GM18867 (cell line): ENCODE measurements around the gene ASXL2.

Experiments
- ATAC-seq: cut with Tn5 transposase; IDR thresholded peaks from one replicate; pipeline ENCODE4 v1.9.1; 2021; ENCODE audit warnings: mild to moderate bottlenecking, moderate library complexity; ENCODE audit not compliant: unreplicated experiment

Gene ASXL2

GRCh38 chr2:25808006-25808383 lies 70.3 kb downstream of the ASXL2 start:
- ATAC-seq: no peak

DNA sequence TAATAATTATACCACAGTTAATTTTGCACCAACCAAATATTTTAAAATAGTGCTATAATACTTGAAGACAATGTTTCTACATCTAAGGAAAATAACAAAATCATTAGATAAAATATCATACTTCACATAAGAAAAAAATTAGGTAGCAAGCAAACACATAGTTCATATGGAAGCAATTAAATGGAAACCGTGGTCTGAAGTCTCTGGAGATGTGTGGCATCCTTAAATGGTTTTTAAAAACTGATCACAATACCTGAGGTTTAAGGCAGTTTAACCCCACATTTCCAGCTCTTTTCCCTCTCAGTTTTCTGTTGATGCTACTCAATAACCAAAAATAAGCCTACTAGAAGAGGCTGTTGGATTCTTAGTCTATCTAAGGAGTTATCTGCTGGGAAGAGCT lies 71.3 kb downstream of the ASXL2 start:
- no peak for ATAC-seq

DNA sequence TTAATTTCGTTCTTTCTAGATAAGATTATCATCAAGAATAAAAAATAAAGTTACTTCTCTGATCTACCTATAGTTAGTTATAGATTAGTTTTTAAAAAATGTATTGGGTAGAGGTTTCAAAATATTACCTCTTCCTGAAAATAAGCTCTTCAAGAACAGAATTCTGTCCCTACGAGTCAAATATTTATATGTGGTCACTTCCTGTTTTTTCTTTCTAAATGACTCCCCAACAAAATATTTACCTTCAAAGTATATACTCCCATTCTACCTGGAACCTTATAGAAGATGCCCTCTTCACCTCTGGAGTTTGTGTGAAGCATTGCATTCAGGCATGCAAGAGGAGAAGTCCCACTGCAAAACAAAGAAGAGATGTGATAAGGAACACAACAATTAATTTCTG lies 72.3 kb downstream of the ASXL2 start:
- ATAC-seq: no peak

GRCh38 chr2:25804338-25804737 lies 73.9 kb downstream of the ASXL2 start:
- ATAC-seq: no peak

DNA sequence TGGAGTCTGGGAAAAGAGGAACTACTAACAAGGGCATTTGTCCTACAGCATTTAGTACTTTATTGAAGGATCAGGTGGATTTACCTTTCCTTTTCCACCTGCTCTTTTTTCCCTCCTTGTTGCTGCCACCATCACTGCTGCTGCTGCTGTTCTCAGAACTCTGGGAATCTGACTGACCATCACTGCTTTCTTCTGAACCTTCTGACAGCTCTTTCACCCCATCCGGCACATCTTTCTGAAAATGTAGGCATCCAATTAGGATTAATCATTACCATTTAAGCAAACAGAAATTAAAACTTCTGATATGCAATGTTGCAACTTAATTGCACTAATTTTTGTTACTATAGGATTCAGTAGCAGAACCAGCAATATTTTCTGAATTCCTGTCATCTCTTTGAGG lies 79.0 kb downstream of the ASXL2 start:
- ATAC-seq: no peak

GRCh38 chr2:25797620-25798488 lies 80.4 kb downstream of the ASXL2 start:
- no peak for ATAC-seq

GRCh38 chr2:25794544-25795276 lies 83.6 kb downstream of the ASXL2 start:
- ATAC-seq: peak; percentile 64

GRCh38 chr2:25790074-25790790 lies 88.1 kb downstream of the ASXL2 start:
- no peak for ATAC-seq

- ATAC-seq: no peak
These were observed 89.8 kb downstream of the ASXL2 start for GRCh38 chr2:25788457-25788856.

GRCh38 chr2:25787020-25787419 lies 91.3 kb downstream of the ASXL2 start:
- ATAC-seq: no peak

DNA sequence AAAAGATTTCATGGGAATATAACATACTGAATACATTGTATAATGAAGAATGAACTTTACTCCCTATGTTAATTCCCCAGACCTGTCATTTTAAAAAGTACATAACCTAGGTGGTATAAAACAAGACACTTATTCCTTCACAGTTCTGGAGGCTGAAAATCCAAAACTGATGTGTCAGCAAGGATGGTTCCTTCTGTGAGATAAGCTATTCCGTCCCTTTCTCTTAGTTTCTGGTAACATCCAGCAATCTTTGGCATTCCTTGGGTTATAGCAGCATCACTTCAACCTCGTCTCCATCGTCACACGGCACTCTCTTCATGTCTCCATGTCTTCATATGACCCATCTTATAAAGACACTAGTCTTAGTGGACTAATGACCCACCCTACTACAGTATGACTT lies 93.9 kb downstream of the ASXL2 start:
- ATAC-seq: no peak

- ATAC-seq: no peak
These were observed 101.2 kb downstream of the ASXL2 start for GRCh38 chr2:25777077-25777476.

GRCh38 chr2:25772078-25772477 lies 106.2 kb downstream of the ASXL2 start:
- ATAC-seq: no peak

DNA sequence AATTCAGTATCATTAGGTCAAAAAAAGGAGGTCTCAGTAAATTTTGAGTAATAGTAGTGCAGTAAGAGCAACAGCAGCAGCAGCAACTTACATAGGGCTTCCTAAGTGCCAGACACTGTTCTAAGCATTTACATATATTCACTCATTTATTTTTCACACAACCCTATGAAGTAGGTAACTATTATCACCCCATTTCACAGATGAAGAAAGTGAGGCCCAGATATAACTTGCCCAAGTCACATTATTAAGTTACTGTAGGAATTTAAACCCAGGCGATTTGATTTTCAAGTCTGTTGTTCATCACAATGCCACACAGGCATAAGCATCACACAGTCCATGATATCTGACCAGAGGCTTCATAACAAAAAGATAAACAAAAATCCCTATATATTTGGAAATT lies 114.7 kb downstream of the ASXL2 start:
- ATAC-seq: no peak

GRCh38 chr2:25760297-25760696 lies 118.0 kb downstream of the ASXL2 start:
- no peak for ATAC-seq

DNA sequence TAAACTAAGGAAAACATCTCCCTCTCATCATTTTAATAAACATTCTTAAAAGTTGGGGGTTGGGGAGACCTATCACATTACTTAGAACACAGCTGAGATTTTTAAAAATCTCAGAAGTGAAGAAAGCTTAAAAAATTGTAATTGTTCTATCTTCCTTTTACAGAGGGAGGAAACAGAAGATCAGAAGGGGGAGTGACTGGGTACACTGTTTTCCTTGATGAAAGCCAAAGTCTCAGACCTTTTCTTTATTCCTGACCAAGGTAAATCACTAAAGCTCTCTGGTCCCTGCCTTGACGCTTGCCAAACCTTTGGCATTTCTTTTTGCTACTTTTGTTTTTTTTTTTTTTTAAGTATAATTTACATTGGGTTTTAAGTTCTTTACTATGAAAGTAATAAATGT lies 119.9 kb downstream of the ASXL2 start:
- no peak for ATAC-seq

GRCh38 chr2:25757906-25758305 lies 120.4 kb downstream of the ASXL2 start:
- ATAC-seq: no peak

DNA sequence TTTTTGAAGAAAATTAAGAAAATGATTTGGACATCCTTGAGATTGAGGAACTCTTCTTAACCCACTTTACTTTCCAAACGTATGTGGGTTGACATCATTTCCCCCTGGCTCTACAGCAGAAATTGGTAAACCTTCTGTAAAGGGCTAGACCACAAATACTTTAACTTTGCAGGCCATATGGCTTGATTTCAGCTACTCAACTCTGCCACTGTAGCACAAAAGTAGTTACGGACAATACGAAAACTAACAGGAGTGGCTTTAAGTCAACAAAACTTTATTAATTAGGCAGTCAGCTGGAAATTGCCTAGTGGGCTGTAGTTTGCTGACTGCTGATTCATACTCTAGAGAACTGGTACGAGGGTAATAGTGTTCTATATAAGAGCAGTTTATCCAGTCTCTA lies 121.8 kb downstream of the ASXL2 start:
- ATAC-seq: no peak

DNA sequence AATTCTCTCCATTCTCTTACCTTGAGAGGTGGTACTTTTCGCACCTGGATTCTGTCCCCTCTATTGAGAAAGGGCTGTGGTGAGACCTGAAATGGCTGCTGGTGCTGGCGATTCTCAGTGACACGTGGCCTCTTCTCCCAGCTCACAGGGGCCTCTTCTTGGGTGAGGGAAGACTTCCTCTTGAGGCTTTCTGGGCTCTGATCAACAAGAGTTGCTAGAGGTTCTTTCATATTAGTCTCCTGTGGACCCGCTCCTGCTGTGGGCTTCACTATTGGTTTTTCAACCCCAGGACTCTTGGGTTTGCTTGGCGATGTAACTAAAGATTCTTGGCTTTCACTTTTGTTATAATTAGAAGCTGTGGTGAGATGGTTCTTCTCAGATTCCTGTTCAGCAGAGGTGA lies 128.6 kb downstream of the ASXL2 start:
- no peak for ATAC-seq

DNA sequence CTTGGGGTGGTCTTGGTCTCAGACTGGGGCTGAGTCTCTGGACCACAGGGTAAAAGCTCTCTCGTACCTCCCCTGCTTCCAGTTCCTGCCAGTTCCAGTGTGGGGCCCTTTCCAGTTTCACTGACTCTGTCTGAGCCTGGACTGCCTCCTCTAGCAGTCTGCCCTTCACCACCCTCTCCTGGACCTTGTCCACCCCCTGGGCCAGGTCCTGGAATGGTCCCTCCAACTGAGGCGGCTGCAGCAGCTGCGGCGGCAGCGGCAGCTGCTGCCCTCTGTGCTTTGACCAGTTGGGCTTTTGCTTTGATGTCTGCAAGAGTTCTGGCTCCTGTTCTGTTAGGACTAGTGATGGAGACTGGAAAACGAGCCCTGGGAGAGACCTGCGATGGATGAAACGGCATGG lies 134.2 kb downstream of the ASXL2 start:
- ATAC-seq: no peak

GRCh38 chr2:25743132-25743830 lies 135.0 kb downstream of the ASXL2 start:
- no peak for ATAC-seq
